ENCODE results near the gene DENND11.

The DENND11 gene

GRCh38 chr7:141729020-141729419 lies 27.1 kb upstream of the DENND11 start:
- Histone ChIP-seq H3K9me2 (replicated peaks; ENCODE audit: insufficient read depth, low read length) (no peaks in the 10 kb centered on the region), H3K79me2 (ENCODE audit: low read length) (no peaks in the 10 kb centered on the region), H3K27me3 (replicated peaks; ENCODE audit: insufficient read depth, low read length) (no peaks in the 10 kb centered on the region), H3K9me3 (replicated peaks; ENCODE audit: insufficient read depth, low read length) (no peaks in the 10 kb centered on the region), H3K4me1 (ENCODE audit: low read length) (no peaks in the 10 kb centered on the region), H3F3A (ENCODE audit: insufficient read depth, low read length) (no peaks in the 10 kb centered on the region), H3K4me2 (ENCODE audit: low read depth, low read length) (no peak overlapping the region), H3K9ac (ENCODE audit: low read length) (no peak overlapping the region), H3K27ac (ENCODE audit: low read length) (no peak overlapping the region), H3K36me3 (replicated peaks; ENCODE audit: insufficient read depth, low read length) (no peaks in the 10 kb centered on the region), H2AFZ (ENCODE audit: low read length) (no peak overlapping the region), H3K4me3 (ENCODE audit: low read length) (no peak overlapping the region), H4K20me1 (ENCODE audit: insufficient read depth, low read length) (no peaks in the 10 kb centered on the region)
- DNase-seq: no peak
- no peak for TF ChIP-seq EZH2 (optimal IDR thresholded peaks at IDR 0.05; ENCODE audit: low read depth, low read length)
- TF ChIP-seq EZH2phosphoT487 (IDR thresholded peaks at IDR 0.05; ENCODE audit: low read length): no peak
- TF ChIP-seq CTCF (IDR thresholded peaks at IDR 0.05; ENCODE audit: low read length): no peak

- DNase-seq: no peak
- no peaks in the 10 kb centered on the region for H3K36me3 ChIP-seq (replicated peaks; ENCODE audit: insufficient read depth, low read length)
- H3K9me2 ChIP-seq (replicated peaks; ENCODE audit: insufficient read depth, low read length): no peaks in the 10 kb centered on the region
- no peak overlapping the region for H3K4me2 ChIP-seq (ENCODE audit: low read depth, low read length)
- no peaks in the 10 kb centered on the region for H3F3A ChIP-seq (ENCODE audit: insufficient read depth, low read length)
- no peak overlapping the region for H3K27ac ChIP-seq (ENCODE audit: low read length)
- TF ChIP-seq EZH2 (optimal IDR thresholded peaks at IDR 0.05; ENCODE audit: low read depth, low read length) (no peak), CTCF (IDR thresholded peaks at IDR 0.05; ENCODE audit: low read length) (no peak), EZH2phosphoT487 (IDR thresholded peaks at IDR 0.05; ENCODE audit: low read length) (no peak)
- no peaks in the 10 kb centered on the region for H3K27me3 ChIP-seq (replicated peaks; ENCODE audit: insufficient read depth, low read length)
- no peak overlapping the region for H2AFZ ChIP-seq (ENCODE audit: low read length)
- H3K79me2 ChIP-seq (ENCODE audit: low read length): no peaks in the 10 kb centered on the region
- no peak overlapping the region for H3K4me3 ChIP-seq (ENCODE audit: low read length)
- no peak overlapping the region for H3K9ac ChIP-seq (ENCODE audit: low read length)
- H3K4me1 ChIP-seq (ENCODE audit: low read length): no peaks in the 10 kb centered on the region
- no peaks in the 10 kb centered on the region for H4K20me1 ChIP-seq (ENCODE audit: insufficient read depth, low read length)
- no peaks in the 10 kb centered on the region for H3K9me3 ChIP-seq (replicated peaks; ENCODE audit: insufficient read depth, low read length)
These were observed 20.6 kb upstream of the DENND11 start for GRCh38 chr7:141722529-141722928.

GRCh38 chr7:141717450-141717849 lies 15.5 kb upstream of the DENND11 start:
- Histone ChIP-seq H3K79me2 (ENCODE audit: low read length) (no peaks in the 10 kb centered on the region), H3K36me3 (replicated peaks; ENCODE audit: insufficient read depth, low read length) (no peaks in the 10 kb centered on the region), H3K4me3 (ENCODE audit: low read length) (no peak overlapping the region), H3F3A (ENCODE audit: insufficient read depth, low read length) (no peaks in the 10 kb centered on the region), H3K9ac (ENCODE audit: low read length) (no peak overlapping the region), H3K27ac (ENCODE audit: low read length) (no peak overlapping the region), H3K4me1 (ENCODE audit: low read length) (no peaks in the 10 kb centered on the region), H3K27me3 (replicated peaks; ENCODE audit: insufficient read depth, low read length) (no peaks in the 10 kb centered on the region), H2AFZ (ENCODE audit: low read length) (no peak overlapping the region), H3K9me2 (replicated peaks; ENCODE audit: insufficient read depth, low read length) (no peaks in the 10 kb centered on the region), H4K20me1 (ENCODE audit: insufficient read depth, low read length) (no peaks in the 10 kb centered on the region), H3K9me3 (replicated peaks; ENCODE audit: insufficient read depth, low read length) (no peaks in the 10 kb centered on the region), H3K4me2 (ENCODE audit: low read depth, low read length) (no peak overlapping the region)
- TF ChIP-seq EZH2 (optimal IDR thresholded peaks at IDR 0.05; ENCODE audit: low read depth, low read length) (no peak), CTCF (IDR thresholded peaks at IDR 0.05; ENCODE audit: low read length) (no peak), EZH2phosphoT487 (IDR thresholded peaks at IDR 0.05; ENCODE audit: low read length) (no peak)
- no peak for DNase-seq

Measured in MM.1S (cell line).